Measurements from ENCODE around the gene ACACA.

The ACACA gene

GRCh38 chr17:37309051-37309450 is 97.6 kb downstream of the ACACA start:
- H3K9me3 ChIP-seq (ENCODE audit: control insufficient read depth, insufficient read depth, low read length), result no peaks in the 10 kb centered on the region
- no peaks in the 10 kb centered on the region for H3K36me3 ChIP-seq (ENCODE audit: insufficient read depth, low read length)

GRCh38 chr17:37305406-37305905 is 101.2 kb downstream of the ACACA start:
- no peak overlapping the region for H3K9ac ChIP-seq (ENCODE audit: low read depth, low read length)
- H3K36me3 ChIP-seq (ENCODE audit: insufficient read depth, low read length), result no peaks in the 10 kb centered on the region
- H3K9me3 ChIP-seq (ENCODE audit: control insufficient read depth, insufficient read depth, low read length), result no peaks in the 10 kb centered on the region
- peaks cover 13% of the 10 kb centered on the region for H3K4me1 ChIP-seq (ENCODE audit: insufficient read depth, low read length)

More at GRCh38 chr17:37309051-37309450, 97.6 kb downstream of the ACACA start:
- H3K9ac ChIP-seq (ENCODE audit: low read depth, low read length), result no peak overlapping the region
- H3K4me1 ChIP-seq (ENCODE audit: insufficient read depth, low read length), result peaks cover 3% of the 10 kb centered on the region; the same call in 1 of the 2 replicates

- Histone ChIP-seq H3K9ac (ENCODE audit: low read depth, low read length) (no peak overlapping the region), H3K4me1 (ENCODE audit: insufficient read depth, low read length) (peaks cover 32% of the 10 kb centered on the region), H3K9me3 (ENCODE audit: control insufficient read depth, insufficient read depth, low read length) (no peaks in the 10 kb centered on the region), H3K36me3 (ENCODE audit: insufficient read depth, low read length) (no peaks in the 10 kb centered on the region)
Observed at GRCh38 chr17:37301288-37301687, 105.3 kb downstream of the ACACA start.

GRCh38 chr17:37300683-37301082 is 106.0 kb downstream of the ACACA start:
- no peaks in the 10 kb centered on the region for H3K9me3 ChIP-seq (ENCODE audit: control insufficient read depth, insufficient read depth, low read length)
- H3K9ac ChIP-seq (ENCODE audit: low read depth, low read length), result no peak overlapping the region
- H3K36me3 ChIP-seq (ENCODE audit: insufficient read depth, low read length), result no peaks in the 10 kb centered on the region
- peaks cover 32% of the 10 kb centered on the region for H3K4me1 ChIP-seq (ENCODE audit: insufficient read depth, low read length)

GRCh38 chr17:37299257-37299980 is 107.2 kb downstream of the ACACA start:
- Histone ChIP-seq H3K9ac (ENCODE audit: low read depth, low read length) (no peak overlapping the region; the same call in 1 of the 2 replicates), H3K36me3 (ENCODE audit: insufficient read depth, low read length) (no peaks in the 10 kb centered on the region), H3K4me1 (ENCODE audit: insufficient read depth, low read length) (peaks cover 38% of the 10 kb centered on the region)

GRCh38 chr17:37295888-37296287 is 110.7 kb downstream of the ACACA start:
- Histone ChIP-seq H3K9ac (ENCODE audit: low read depth, low read length) (no peak overlapping the region), H3K9me3 (ENCODE audit: control insufficient read depth, insufficient read depth, low read length) (no peaks in the 10 kb centered on the region), H3K4me1 (ENCODE audit: insufficient read depth, low read length) (peaks cover 29% of the 10 kb centered on the region), H3K36me3 (ENCODE audit: insufficient read depth, low read length) (no peaks in the 10 kb centered on the region)

More at GRCh38 chr17:37299257-37299980, 107.2 kb downstream of the ACACA start:
- no peaks in the 10 kb centered on the region for H3K9me3 ChIP-seq (ENCODE audit: control insufficient read depth, insufficient read depth, low read length)

GRCh38 chr17:37294888-37295287 is 111.7 kb downstream of the ACACA start:
- Histone ChIP-seq H3K36me3 (ENCODE audit: insufficient read depth, low read length) (no peaks in the 10 kb centered on the region), H3K9me3 (ENCODE audit: control insufficient read depth, insufficient read depth, low read length) (no peaks in the 10 kb centered on the region), H3K4me1 (ENCODE audit: insufficient read depth, low read length) (peaks cover 20% of the 10 kb centered on the region), H3K9ac (ENCODE audit: low read depth, low read length) (no peak overlapping the region)

GRCh38 chr17:37293770-37294169 is 112.9 kb downstream of the ACACA start:
- no peaks in the 10 kb centered on the region for H3K36me3 ChIP-seq (ENCODE audit: insufficient read depth, low read length)
- H3K9me3 ChIP-seq (ENCODE audit: control insufficient read depth, insufficient read depth, low read length), result no peaks in the 10 kb centered on the region
- no peak overlapping the region for H3K9ac ChIP-seq (ENCODE audit: low read depth, low read length)
- peaks cover 8% of the 10 kb centered on the region for H3K4me1 ChIP-seq (ENCODE audit: insufficient read depth, low read length)

GRCh38 chr17:37292429-37293139 is 114.1 kb downstream of the ACACA start:
- Histone ChIP-seq H3K9me3 (ENCODE audit: control insufficient read depth, insufficient read depth, low read length) (no peaks in the 10 kb centered on the region), H3K4me1 (ENCODE audit: insufficient read depth, low read length) (peaks cover 6% of the 10 kb centered on the region; the same call in 1 of the 2 replicates), H3K36me3 (ENCODE audit: insufficient read depth, low read length) (no peaks in the 10 kb centered on the region), H3K9ac (ENCODE audit: low read depth, low read length) (no peak overlapping the region)

GRCh38 chr17:37291351-37291750 is 115.3 kb downstream of the ACACA start:
- peaks cover 8% of the 10 kb centered on the region; the same call in 1 of the 2 replicates for H3K4me1 ChIP-seq (ENCODE audit: insufficient read depth, low read length)
- H3K9ac ChIP-seq (ENCODE audit: low read depth, low read length), result no peak overlapping the region
- H3K36me3 ChIP-seq (ENCODE audit: insufficient read depth, low read length), result no peaks in the 10 kb centered on the region
- H3K9me3 ChIP-seq (ENCODE audit: control insufficient read depth, insufficient read depth, low read length), result no peaks in the 10 kb centered on the region

GRCh38 chr17:37286430-37286829 is 120.2 kb downstream of the ACACA start:
- 0 out of 2 replicates have a peak, but pooled peaks cover 2% of the 10 kb centered on the region for H3K4me1 ChIP-seq (ENCODE audit: insufficient read depth, low read length)
- H3K36me3 ChIP-seq (ENCODE audit: insufficient read depth, low read length), result no peaks in the 10 kb centered on the region
- H3K9ac ChIP-seq (ENCODE audit: low read depth, low read length), result no peak overlapping the region
- H3K9me3 ChIP-seq (ENCODE audit: control insufficient read depth, insufficient read depth, low read length), result no peaks in the 10 kb centered on the region

- Histone ChIP-seq H3K9me3 (ENCODE audit: control insufficient read depth, insufficient read depth, low read length) (no peaks in the 10 kb centered on the region), H3K4me1 (ENCODE audit: insufficient read depth, low read length) (0 out of 2 replicates have a peak, but pooled peaks cover 2% of the 10 kb centered on the region), H3K36me3 (ENCODE audit: insufficient read depth, low read length) (0 out of 2 replicates have a peak, but pooled peaks cover 3% of the 10 kb centered on the region), H3K9ac (ENCODE audit: low read depth, low read length) (no peak overlapping the region)
Observed at GRCh38 chr17:37284191-37284590, 122.4 kb downstream of the ACACA start.

- Histone ChIP-seq H3K4me1 (ENCODE audit: insufficient read depth, low read length) (0 out of 2 replicates have a peak, but pooled peaks cover 2% of the 10 kb centered on the region), H3K36me3 (ENCODE audit: insufficient read depth, low read length) (0 out of 2 replicates have a peak, but pooled peaks cover 3% of the 10 kb centered on the region), H3K9me3 (ENCODE audit: control insufficient read depth, insufficient read depth, low read length) (no peaks in the 10 kb centered on the region), H3K9ac (ENCODE audit: low read depth, low read length) (no peak overlapping the region)
Observed at GRCh38 chr17:37283414-37283961, 123.1 kb downstream of the ACACA start.

GRCh38 chr17:37280841-37281240 is 125.8 kb downstream of the ACACA start:
- Histone ChIP-seq H3K4me1 (ENCODE audit: insufficient read depth, low read length) (no peaks in the 10 kb centered on the region), H3K9me3 (ENCODE audit: control insufficient read depth, insufficient read depth, low read length) (no peaks in the 10 kb centered on the region), H3K36me3 (ENCODE audit: insufficient read depth, low read length) (peaks cover 3% of the 10 kb centered on the region; the same call in 1 of the 2 replicates), H3K9ac (ENCODE audit: low read depth, low read length) (no peak overlapping the region)

Measured in ES-I3 (cell line).